Gastrocnemius medialis (tissue), 4 donors: ENCODE data around the gene TP73. TPM values are rescaled to one million over a fixed set of nuclear protein-coding genes. Genes with fewer than 3 reads are reported as not detected.

Source experiments
- ATAC-seq, 2 donors: fragments of 150-250 bp; one replicate each; pipeline ENCODE4 v1.9.1; 2016
- DNase-seq, 2 donors: peaks; one replicate each; pipeline ENCODE4 v3.0.0-alpha.2; 2019
- H3K27ac ChIP-seq, 4 donors: fragments of 200-600 bp; sonication (generic); 1 replicate in 1 of 4; 2 replicates in 3 of 4; pipeline ENCODE4 v1.5.1; 2016 to 2018; ENCODE audit warnings: mild to moderate bottlenecking in 2 of 4, moderate library complexity in 1 of 4
- H3K27me3 ChIP-seq, 3 donors: fragments of 200-600 bp; sonication (generic) in 2 of 3; 1 replicate in 1 of 3; 2 replicates in 2 of 3; pipeline versions ENCODE4 v1.5.1 to v1.6.0; 2016 to 2019; ENCODE audit warnings: mild to moderate bottlenecking in 1 of 3, moderate library complexity in 1 of 3
- H3K36me3 ChIP-seq, 2 donors: fragments of 200-600 bp; sonication (generic) in 1 of 2; one replicate each; pipeline ENCODE4 v1.5.1; 2017 to 2018
- H3K4me1 ChIP-seq, 2 donors: fragments of 200-600 bp; sonication (generic) in 1 of 2; one replicate each; pipeline ENCODE4 v1.5.1; 2016 to 2017; ENCODE audit warnings: mild to moderate bottlenecking in 2 of 2
- H3K4me3 ChIP-seq, 4 donors: fragments of 200-600 bp; sonication (generic) in 3 of 4; 1 replicate in 1 of 4; 2 replicates in 3 of 4; pipeline ENCODE4 v1.5.1; 2016 to 2019; ENCODE audit warnings: mild to moderate bottlenecking in 2 of 4
- H3K9me3 ChIP-seq, 3 donors: fragments of 200-600 bp; sonication (generic) in 2 of 3; 1 replicate in 1 of 3; 2 replicates in 2 of 3; pipeline ENCODE4 v1.5.1; 2016 to 2019
- POLR2A ChIP-seq, 2 donors: fragments of 450-650 bp; IDR thresholded peaks; one replicate each; pipeline ENCODE4 v1.6.1; 2017; ENCODE audit warnings: antibody characterized with exemption in 2 of 2, mild to moderate bottlenecking in 2 of 2, moderate library complexity in 2 of 2
- in situ Hi-C, 4 donors: fragments of 200-750 bp; cut with MboI; loops; one replicate each; pipeline versions ENCODE4 v1.15.0 to v1.8.0; 2017; ENCODE audit warnings: low sequenced_read_pairs in 4 of 4
- intact Hi-C: fragments of 100-400 bp; cut with DNase I; formaldehyde crosslinking; loops from one replicate; pipeline ENCODE4 v1.15.1; 2023; ENCODE audit warnings: low total_unique reads
- total RNA-seq, 4 donors: library from RNA; depleted of rRNA; stranded (reverse); fragments of >200 nt; gene quantifications; one replicate each; pipeline versions ENCODE4 v1.1.0 to v1.2.3, GENCODE V29; 2016
- TF ChIP-seq, protein P1 (sequence below), 5 experiments: fragments of 450-650 bp in 3 of 5; fragments of 200-600 bp in 2 of 5; sonication (generic) in 2 of 5; IDR thresholded peaks in 4 of 5; conservative IDR thresholded peaks in 1 of 5; 1 replicate in 4 of 5; 2 replicates in 1 of 5; pipeline ENCODE4 v1.5.1; 2016 to 2019; ENCODE audit warnings: antibody characterized with exemption in 5 of 5, mild to moderate bottlenecking in 3 of 5, moderate library complexity in 3 of 5

The TP73 gene
- total RNA-seq, 4 donors from 2014 or later, result 0.07 TPM; not detected in 3

DNA sequence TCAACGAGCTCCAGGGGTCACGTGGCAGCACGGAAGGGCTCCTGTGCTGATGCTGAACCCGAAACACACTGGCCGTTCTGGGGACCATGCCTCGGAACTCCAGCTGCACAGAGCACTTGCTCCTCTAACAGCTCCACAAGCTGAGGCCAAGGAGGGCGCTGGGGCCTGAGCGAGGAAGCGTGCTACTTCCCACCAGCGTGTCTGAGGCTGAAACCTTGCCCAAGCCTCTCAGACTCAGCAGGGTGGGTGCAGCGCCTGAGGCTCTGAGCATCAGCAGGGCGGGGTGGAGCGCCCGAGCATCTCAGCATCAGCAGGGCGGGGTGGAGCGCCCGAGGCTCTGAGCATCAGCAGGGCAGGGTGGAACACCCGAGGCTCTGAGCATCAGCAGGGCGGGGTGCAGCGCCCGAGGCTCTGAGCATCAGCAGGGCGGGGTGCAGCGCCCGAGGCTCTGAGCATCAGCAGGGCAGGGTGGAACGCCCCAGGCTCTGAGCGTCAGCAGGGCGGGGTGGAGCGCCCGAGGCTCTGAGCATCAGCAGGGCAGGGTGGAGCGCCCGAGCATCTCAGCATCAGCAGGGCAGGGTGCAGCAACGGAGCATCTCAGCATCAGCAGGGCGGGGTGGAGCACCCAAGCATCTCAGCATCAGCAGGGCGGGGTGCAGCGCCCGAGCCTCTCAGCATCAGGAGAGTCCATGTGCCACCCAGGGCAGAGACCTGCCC is 12.0 kb upstream of the TP73 start:
- Histone ChIP-seq H3K9me3 (no peaks in the 10 kb centered on the region), H3K4me1 (no peaks in the 10 kb centered on the region), H3K27ac (no peak overlapping the region), H3K4me3 (no peak overlapping the region), H3K36me3 (peaks cover 0 to 53% of the 10 kb centered on the region in 2 donors), H3K27me3 (no peaks in the 10 kb centered on the region)
- intact Hi-C loops (no loop called here), in situ Hi-C loops (no loop called here)
- no peak for TF ChIP-seq POLR2A (IDR thresholded peaks at IDR 0.05)
- TF ChIP-seq, protein P1, sequence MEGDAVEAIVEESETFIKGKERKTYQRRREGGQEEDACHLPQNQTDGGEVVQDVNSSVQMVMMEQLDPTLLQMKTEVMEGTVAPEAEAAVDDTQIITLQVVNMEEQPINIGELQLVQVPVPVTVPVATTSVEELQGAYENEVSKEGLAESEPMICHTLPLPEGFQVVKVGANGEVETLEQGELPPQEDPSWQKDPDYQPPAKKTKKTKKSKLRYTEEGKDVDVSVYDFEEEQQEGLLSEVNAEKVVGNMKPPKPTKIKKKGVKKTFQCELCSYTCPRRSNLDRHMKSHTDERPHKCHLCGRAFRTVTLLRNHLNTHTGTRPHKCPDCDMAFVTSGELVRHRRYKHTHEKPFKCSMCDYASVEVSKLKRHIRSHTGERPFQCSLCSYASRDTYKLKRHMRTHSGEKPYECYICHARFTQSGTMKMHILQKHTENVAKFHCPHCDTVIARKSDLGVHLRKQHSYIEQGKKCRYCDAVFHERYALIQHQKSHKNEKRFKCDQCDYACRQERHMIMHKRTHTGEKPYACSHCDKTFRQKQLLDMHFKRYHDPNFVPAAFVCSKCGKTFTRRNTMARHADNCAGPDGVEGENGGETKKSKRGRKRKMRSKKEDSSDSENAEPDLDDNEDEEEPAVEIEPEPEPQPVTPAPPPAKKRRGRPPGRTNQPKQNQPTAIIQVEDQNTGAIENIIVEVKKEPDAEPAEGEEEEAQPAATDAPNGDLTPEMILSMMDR (IDR thresholded peaks at IDR 0.05 in 4 of 5, conservative IDR thresholded peaks at IDR 0.05 in 1 of 5), result no peak
- ATAC-seq, result no peak
- DNase-seq, result no peak

DNA sequence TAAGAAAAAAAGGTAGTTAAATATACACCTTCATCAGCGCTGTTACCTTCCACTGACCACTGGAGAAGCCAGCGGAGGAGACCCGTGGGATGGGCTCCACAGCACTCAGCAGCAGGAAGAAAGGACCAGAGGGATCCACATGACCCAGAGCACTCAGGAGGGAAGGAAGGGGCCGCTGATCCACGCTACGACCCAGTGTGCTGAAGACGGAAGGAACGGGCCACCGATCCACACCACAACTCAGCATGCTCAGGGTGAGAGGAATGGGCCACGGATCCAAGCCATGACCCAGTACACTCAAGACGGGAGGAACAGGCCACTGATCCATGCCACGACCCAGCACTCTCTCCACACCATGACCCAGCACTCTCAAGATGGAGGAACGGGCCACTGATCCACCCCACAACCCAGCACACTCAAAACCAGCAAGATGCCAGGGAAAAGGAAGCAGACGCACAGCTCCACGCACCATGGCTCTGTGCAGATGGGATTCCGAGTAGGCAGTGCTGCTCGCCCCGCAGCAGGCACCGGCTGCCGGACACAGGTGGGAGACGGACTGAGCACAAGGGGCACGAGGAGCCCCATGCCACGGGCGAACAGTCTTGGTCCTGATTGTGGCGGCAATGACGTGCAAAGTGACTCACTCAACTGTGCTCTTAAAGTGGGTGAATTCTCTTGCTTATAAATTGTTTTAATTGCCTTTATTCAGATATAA is 11.1 kb upstream of the TP73 start:
- Histone ChIP-seq H3K4me1 (no peaks in the 10 kb centered on the region), H3K36me3 (peaks cover 0 to 50% of the 10 kb centered on the region in 2 donors), H3K27ac (no peak overlapping the region), H3K4me3 (no peak overlapping the region), H3K9me3 (no peaks in the 10 kb centered on the region), H3K27me3 (no peaks in the 10 kb centered on the region)
- no peak for DNase-seq
- no peak for ATAC-seq
- in situ Hi-C loops, result no loop called here
- intact Hi-C loops, result no loop called here
- TF ChIP-seq POLR2A (IDR thresholded peaks at IDR 0.05), result no peak
- TF ChIP-seq, protein P1 (IDR thresholded peaks at IDR 0.05 in 4 of 5, conservative IDR thresholded peaks at IDR 0.05 in 1 of 5), result no peak

DNA sequence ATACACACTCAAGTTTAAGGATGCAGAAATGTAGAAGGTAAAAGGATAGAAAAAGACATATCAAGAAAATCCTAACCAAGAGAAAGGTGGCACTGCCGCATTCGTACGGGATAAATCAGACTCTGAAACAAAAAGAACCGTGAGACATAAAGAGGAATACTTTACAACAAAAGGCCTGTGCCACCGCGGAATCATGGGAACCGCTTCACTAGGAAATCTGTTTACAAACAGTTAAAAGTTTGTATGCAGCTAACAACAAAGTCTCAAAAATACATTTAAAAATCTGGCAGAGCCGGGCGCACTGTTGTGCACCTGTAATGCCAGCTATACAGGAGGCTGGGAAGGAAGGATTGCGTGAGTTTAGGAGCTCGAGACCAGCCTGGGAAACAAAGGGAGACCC is 10.5 kb upstream of the TP73 start:
- no peak overlapping the region for H3K4me3 ChIP-seq
- ATAC-seq, result no peak
- intact Hi-C loops, result no loop called here
- no peaks in the 10 kb centered on the region for H3K4me1 ChIP-seq
- H3K36me3 ChIP-seq, result peaks cover 0 to 50% of the 10 kb centered on the region in 2 donors
- in situ Hi-C loops, result no loop called here
- H3K27me3 ChIP-seq, result no peaks in the 10 kb centered on the region
- no peaks in the 10 kb centered on the region for H3K9me3 ChIP-seq
- no peak for TF ChIP-seq POLR2A (IDR thresholded peaks at IDR 0.05)
- TF ChIP-seq, protein P1 (IDR thresholded peaks at IDR 0.05 in 4 of 5, conservative IDR thresholded peaks at IDR 0.05 in 1 of 5), result no peak
- no peak for DNase-seq
- no peak overlapping the region for H3K27ac ChIP-seq

DNA sequence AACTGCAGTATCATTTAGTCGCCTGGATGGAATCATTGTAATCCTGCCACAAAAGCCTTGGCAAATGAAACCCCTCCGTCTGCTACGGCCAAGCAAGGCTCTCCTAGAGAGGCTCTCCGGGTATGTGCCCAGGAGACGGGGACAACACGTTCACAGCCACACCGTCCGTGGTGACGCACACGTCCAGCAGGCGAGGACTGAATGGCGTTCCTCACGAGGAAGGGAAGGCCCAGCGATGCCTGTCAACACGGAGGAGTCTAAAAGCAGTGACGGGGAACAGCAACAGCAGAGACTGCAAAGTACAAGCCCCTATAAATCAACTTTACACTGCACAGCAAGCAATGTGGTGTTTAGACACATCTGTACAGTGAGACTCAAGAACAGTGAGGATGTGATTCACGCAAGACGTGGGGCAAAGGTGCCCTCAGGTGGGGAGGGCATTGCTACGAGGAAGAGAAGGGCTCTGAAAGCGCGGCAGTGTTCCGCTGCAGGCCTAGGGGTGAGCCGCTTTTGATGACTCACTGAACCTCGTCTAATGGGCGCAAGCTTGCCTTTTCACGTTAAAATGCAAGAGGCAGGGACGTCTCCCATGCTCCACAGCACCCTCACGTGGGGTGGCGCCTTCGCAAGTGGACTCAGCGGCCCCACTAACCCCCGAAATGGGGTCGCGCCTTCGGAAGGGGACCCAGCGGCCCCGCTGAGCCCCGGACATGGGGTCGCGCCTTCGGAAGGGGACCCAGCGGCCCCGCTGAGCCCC is 9.2 kb upstream of the TP73 start:
- Histone ChIP-seq H3K27me3 (no peaks in the 10 kb centered on the region), H3K36me3 (peaks cover 0 to 44% of the 10 kb centered on the region in 2 donors), H3K27ac (no peak overlapping the region), H3K4me3 (no peak overlapping the region), H3K9me3 (no peaks in the 10 kb centered on the region), H3K4me1 (no peaks in the 10 kb centered on the region)
- DNase-seq, result no peak
- intact Hi-C loops (no loop called here), in situ Hi-C loops (no loop called here)
- ATAC-seq, result no peak
- no peak for TF ChIP-seq POLR2A (IDR thresholded peaks at IDR 0.05)
- TF ChIP-seq, protein P1 (IDR thresholded peaks at IDR 0.05 in 4 of 5, conservative IDR thresholded peaks at IDR 0.05 in 1 of 5), result no peak
